ENCODE data around the gene CRCP.

GRCh38 chr7:66170309-66171231 lies 55.9 kb downstream of the CRCP start:
- TF ChIP-seq, protein P1, sequence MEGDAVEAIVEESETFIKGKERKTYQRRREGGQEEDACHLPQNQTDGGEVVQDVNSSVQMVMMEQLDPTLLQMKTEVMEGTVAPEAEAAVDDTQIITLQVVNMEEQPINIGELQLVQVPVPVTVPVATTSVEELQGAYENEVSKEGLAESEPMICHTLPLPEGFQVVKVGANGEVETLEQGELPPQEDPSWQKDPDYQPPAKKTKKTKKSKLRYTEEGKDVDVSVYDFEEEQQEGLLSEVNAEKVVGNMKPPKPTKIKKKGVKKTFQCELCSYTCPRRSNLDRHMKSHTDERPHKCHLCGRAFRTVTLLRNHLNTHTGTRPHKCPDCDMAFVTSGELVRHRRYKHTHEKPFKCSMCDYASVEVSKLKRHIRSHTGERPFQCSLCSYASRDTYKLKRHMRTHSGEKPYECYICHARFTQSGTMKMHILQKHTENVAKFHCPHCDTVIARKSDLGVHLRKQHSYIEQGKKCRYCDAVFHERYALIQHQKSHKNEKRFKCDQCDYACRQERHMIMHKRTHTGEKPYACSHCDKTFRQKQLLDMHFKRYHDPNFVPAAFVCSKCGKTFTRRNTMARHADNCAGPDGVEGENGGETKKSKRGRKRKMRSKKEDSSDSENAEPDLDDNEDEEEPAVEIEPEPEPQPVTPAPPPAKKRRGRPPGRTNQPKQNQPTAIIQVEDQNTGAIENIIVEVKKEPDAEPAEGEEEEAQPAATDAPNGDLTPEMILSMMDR (IDR thresholded peaks at IDR 0.05) = no peak
- peak in 1 of 4 donors; percentile 19 for TF ChIP-seq POLR2AphosphoS5 (IDR thresholded peaks at IDR 0.05)
- no peak for TF ChIP-seq EP300 (IDR thresholded peaks at IDR 0.05)

All from sigmoid colon (tissue), 4 donors.